ENCODE measurements around the gene C1S.
A peak's percentile ranks its signal among the peaks of the same experiment; 100 is the strongest.
"Not testable (repeated sequence)": the region's sequence is repeated elsewhere in the genome, so short reads cannot be mapped to it uniquely, and the experiment has no call there.

C1S gene

GRCh38 chr12:7101047-7101693, 40.7 kb downstream of the C1S start:
- FAIRE-seq (no peak), DNase-seq (ENCODE audit: insufficient read length, low spot score) (no peak)

GRCh38 chr12:7101694-7102131, 41.2 kb downstream of the C1S start:
- no peak for FAIRE-seq
- DNase-seq (ENCODE audit: insufficient read length, low spot score), result no peak

- FAIRE-seq (no peak), DNase-seq (ENCODE audit: insufficient read length, low spot score) (no peak)
Observed at GRCh38 chr12:7102582-7102981, 42.1 kb downstream of the C1S start.

- no peak for DNase-seq (ENCODE audit: insufficient read length, low spot score)
- no peak for FAIRE-seq
Observed at GRCh38 chr12:7103837-7104584, 43.5 kb downstream of the C1S start.

- no peak for DNase-seq (ENCODE audit: insufficient read length, low spot score)
- FAIRE-seq, result no peak
Observed at GRCh38 chr12:7106082-7106481, 45.6 kb downstream of the C1S start.

- FAIRE-seq, result not testable (repeated sequence)
Observed at GRCh38 chr12:7107181-7107580, 46.7 kb downstream of the C1S start.

GRCh38 chr12:7107636-7108002, 47.1 kb downstream of the C1S start:
- peak; percentile 64 for FAIRE-seq
- no peak for DNase-seq (ENCODE audit: insufficient read length, low spot score)

More at GRCh38 chr12:7107181-7107580, 46.7 kb downstream of the C1S start:
- not testable (repeated sequence) for DNase-seq (ENCODE audit: insufficient read length, low spot score)

- peak; percentile 98 for FAIRE-seq
- peak; percentile 81 for DNase-seq (ENCODE audit: insufficient read length, low spot score)
Observed at GRCh38 chr12:7108003-7108795, 47.7 kb downstream of the C1S start.

GRCh38 chr12:7108796-7109571, 48.5 kb downstream of the C1S start, which contains the start of gene C1RL:
Gene C1RL, minus strand, starts transcription at chr12:7109214. Its CDS starts 34 bp downstream, at chr12:7109180.
- DNase-seq (ENCODE audit: insufficient read length, low spot score) (no peak), FAIRE-seq (peak; percentile 93)

GRCh38 chr12:7109572-7109920, 49.0 kb downstream of the C1S start:
- FAIRE-seq (no peak), DNase-seq (ENCODE audit: insufficient read length, low spot score) (no peak)

- FAIRE-seq, result no peak
Observed at GRCh38 chr12:7110661-7111060, 50.1 kb downstream of the C1S start.

GRCh38 chr12:7112041-7112440, 51.5 kb downstream of the C1S start:
- DNase-seq (ENCODE audit: insufficient read length, low spot score), result no peak
- FAIRE-seq, result no peak

More at GRCh38 chr12:7110661-7111060, 50.1 kb downstream of the C1S start:
- no peak for DNase-seq (ENCODE audit: insufficient read length, low spot score)

GRCh38 chr12:7113389-7113871, 52.9 kb downstream of the C1S start:
- peak; percentile 60 for DNase-seq (ENCODE audit: insufficient read length, low spot score)
- FAIRE-seq, result peak; percentile 91

- FAIRE-seq (no peak), DNase-seq (ENCODE audit: insufficient read length, low spot score) (no peak)
Observed at GRCh38 chr12:7114008-7114407, 53.5 kb downstream of the C1S start.

- DNase-seq (ENCODE audit: insufficient read length, low spot score) (no peak), FAIRE-seq (no peak)
Observed at GRCh38 chr12:7114851-7115250, 54.3 kb downstream of the C1S start.

- FAIRE-seq (no peak), DNase-seq (ENCODE audit: insufficient read length, low spot score) (no peak)
Observed at GRCh38 chr12:7116196-7116595, 55.7 kb downstream of the C1S start.

- FAIRE-seq, result no peak
- no peak for DNase-seq (ENCODE audit: insufficient read length, low spot score)
Observed at GRCh38 chr12:7116916-7117315, 56.4 kb downstream of the C1S start.

- DNase-seq (ENCODE audit: insufficient read length, low spot score) (no peak), FAIRE-seq (no peak)
Observed at GRCh38 chr12:7117670-7118069, 57.2 kb downstream of the C1S start.

- DNase-seq (ENCODE audit: insufficient read length, low spot score), result no peak
Observed at GRCh38 chr12:7118881-7119280, 58.4 kb downstream of the C1S start.

GRCh38 chr12:7120166-7120565, 59.6 kb downstream of the C1S start:
- FAIRE-seq, result no peak
- DNase-seq (ENCODE audit: insufficient read length, low spot score), result no peak

More at GRCh38 chr12:7118881-7119280, 58.4 kb downstream of the C1S start:
- no peak for FAIRE-seq

Data from GM19239 (cell line).